Neural cell (in vitro differentiated cells): ENCODE data around the gene ZRANB3. TPM values are rescaled to one million over a fixed set of nuclear protein-coding genes. Genes with fewer than 3 reads are reported as not detected.

Experiments used
- H2AFZ ChIP-seq: fragments of 200-600, 300-800 bp; sonication (generic), shearing (Covaris generic); 2 replicates; pipeline ENCODE4 v1.6.0; 2014; ENCODE audit warnings: low read depth, mild to moderate bottlenecking, antibody characterized with exemption, low read length, moderate library complexity
- H3F3A ChIP-seq: fragments of 200-600 bp; shearing (Covaris generic); 2 replicates; pipeline ENCODE4 v1.6.1; 2016; ENCODE audit warnings: mild to moderate bottlenecking, moderate library complexity, mixed read lengths, antibody characterized with exemption, low read length; ENCODE audit not compliant: insufficient read depth, poor library complexity, severe bottlenecking
- H3K27ac ChIP-seq: fragments of 200-600, 300-800 bp; sonication (generic), shearing (Covaris generic); 2 replicates; pipeline ENCODE4 v1.5.1; 2014; ENCODE audit warnings: mild to moderate bottlenecking, low read length, moderate library complexity
- H3K27me3 ChIP-seq: fragments of 300-800, 200-600 bp; sonication (generic), shearing (Covaris generic); 2 replicates; pipeline ENCODE4 v1.6.0; 2014; ENCODE audit warnings: mild to moderate bottlenecking, low read depth, low read length, moderate library complexity; ENCODE audit not compliant: insufficient read depth
- H3K36me3 ChIP-seq: fragments of 300-800, 200-600 bp; sonication (generic), shearing (Covaris generic); 2 replicates; pipeline ENCODE4 v1.5.1; 2014; ENCODE audit warnings: mild to moderate bottlenecking, antibody characterized with exemption, low read length, moderate library complexity; ENCODE audit not compliant: insufficient read depth
- H3K4me2 ChIP-seq: fragments of 300-800, 200-600 bp; sonication (generic), shearing (Covaris generic); 2 replicates; pipeline ENCODE4 v1.6.0; 2014; ENCODE audit warnings: mild to moderate bottlenecking, low read length
- H3K4me3 ChIP-seq: fragments of 300-800, 200-600 bp; sonication (generic), shearing (Covaris generic); 2 replicates; pipeline ENCODE4 v1.5.1; 2014; ENCODE audit warnings: mild to moderate bottlenecking, low read length, moderate library complexity
- H3K79me2 ChIP-seq: fragments of 200-600 bp; shearing (Covaris generic); replicated peaks from 2 replicates; pipeline ENCODE4 v1.6.0; 2014; ENCODE audit warnings: mild to moderate bottlenecking, low read length, moderate library complexity; ENCODE audit not compliant: insufficient read depth
- H3K9ac ChIP-seq: fragments of 300-800, 200-600 bp; sonication (generic), shearing (Covaris generic); 2 replicates; pipeline ENCODE4 v1.6.1; 2016; ENCODE audit warnings: mild to moderate bottlenecking, low read length, mixed read lengths
- H3K9me2 ChIP-seq: fragments of 200-600 bp; shearing (Covaris generic); 2 replicates; pipeline ENCODE4 v1.6.1; 2016; ENCODE audit warnings: mild to moderate bottlenecking, low read length, mixed read lengths; ENCODE audit not compliant: insufficient read depth
- H3K9me3 ChIP-seq: fragments of 200-600, 300-800 bp; sonication (generic), shearing (Covaris generic); 2 replicates; pipeline ENCODE4 v1.6.1; 2016; ENCODE audit warnings: mild to moderate bottlenecking, mixed run types, low read length, moderate library complexity, mixed read lengths
- H4K20me1 ChIP-seq: fragments of 200-600 bp; shearing (Covaris generic); 2 replicates; pipeline ENCODE4 v1.6.1; 2016; ENCODE audit warnings: mild to moderate bottlenecking, mixed run types; ENCODE audit not compliant: insufficient read depth
- EP300 ChIP-seq: fragments of 450-650 bp; conservative IDR thresholded peaks from 2 replicates; pipeline ENCODE4 v1.6.1; 2014; ENCODE audit warnings: antibody characterized with exemption, mild to moderate bottlenecking, moderate library complexity; ENCODE audit not compliant: poor library complexity, severe bottlenecking
- EZH2 ChIP-seq: fragments of 200-600, 300-800 bp; shearing (Covaris generic), sonication (generic); IDR thresholded peaks from 2 replicates; pipeline ENCODE4 v1.6.1; 2014; ENCODE audit warnings: antibody characterized with exemption, low read length, borderline replicate concordance, mild to moderate bottlenecking; ENCODE audit not compliant: insufficient read depth, poor library complexity, severe bottlenecking
- MXI1 ChIP-seq: fragments of 450-650 bp; conservative IDR thresholded peaks from 2 replicates; pipeline ENCODE4 v1.6.1; 2014; ENCODE audit warnings: antibody characterized with exemption, mild to moderate bottlenecking; ENCODE audit not compliant: poor library complexity, severe bottlenecking
- POLR2AphosphoS5 ChIP-seq: IDR thresholded peaks from 2 replicates; pipeline ENCODE4 v1.6.1; 2012
- RAD21 ChIP-seq: fragments of 450-650 bp; conservative IDR thresholded peaks from 2 replicates; pipeline ENCODE4 v1.6.1; 2014; ENCODE audit warnings: antibody characterized with exemption, mild to moderate bottlenecking, moderate library complexity
- SMC3 ChIP-seq: fragments of 450-650 bp; conservative IDR thresholded peaks from 2 replicates; pipeline ENCODE4 v1.6.1; 2014; ENCODE audit warnings: antibody characterized with exemption, mild to moderate bottlenecking, moderate library complexity; ENCODE audit not compliant: poor library complexity
- TAF1 ChIP-seq: IDR thresholded peaks from 2 replicates; pipeline ENCODE4 v1.6.1; 2012; ENCODE audit warnings: low read depth
- polyA plus RNA-seq: library from polyadenylated mRNA; depleted of rRNA; stranded (reverse); fragments of >200 nt; gene quantifications from 2 replicates; pipeline ENCODE4 v1.2.3, GENCODE V29; 2014
- TF ChIP-seq, protein P1 (sequence below): fragments of 450-650 bp; IDR thresholded peaks from 2 replicates; pipeline ENCODE4 v1.5.1; 2014; ENCODE audit warnings: antibody characterized with exemption, mild to moderate bottlenecking, moderate library complexity; ENCODE audit not compliant: poor library complexity, severe bottlenecking
- TF ChIP-seq, protein P2 (sequence below): IDR thresholded peaks from 2 replicates; pipeline ENCODE4 v1.6.1; 2012; ENCODE audit warnings: borderline replicate concordance

Gene ZRANB3
- polyA plus RNA-seq, 1 donor from 2014 or later = 3.5 TPM

DNA sequence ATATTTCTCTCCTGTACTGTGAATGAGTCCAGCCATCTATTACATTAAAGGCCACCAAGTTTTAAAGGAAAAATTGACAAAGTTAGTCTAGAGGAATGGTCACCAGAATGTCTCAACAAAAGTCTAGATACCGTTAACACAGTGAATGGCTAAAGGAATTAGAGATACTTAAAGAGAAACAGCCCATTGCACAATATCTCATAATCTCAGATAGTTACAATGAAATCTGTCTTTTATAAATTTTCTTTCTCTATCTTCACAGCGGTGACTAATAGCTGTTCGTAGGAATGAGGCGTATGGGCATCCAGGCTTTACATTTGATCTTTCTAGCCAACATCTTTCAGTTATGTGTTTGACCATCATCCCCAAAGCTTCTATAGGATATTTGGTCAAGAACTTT is 30.9 kb upstream of the ZRANB3 start:
- Histone ChIP-seq H3K4me2 (no peak overlapping the region), H4K20me1 (no peaks in the 10 kb centered on the region), H3K36me3 (no peaks in the 10 kb centered on the region), H3K4me3 (no peak overlapping the region), H3K79me2 (peaks cover 10% of the 10 kb centered on the region), H3K27me3 (no peaks in the 10 kb centered on the region), H3K27ac (no peak overlapping the region), H3F3A (no peaks in the 10 kb centered on the region), H2AFZ (no peak overlapping the region), H3K9me3 (no peaks in the 10 kb centered on the region), H3K9me2 (no peaks in the 10 kb centered on the region), H3K9ac (no peak overlapping the region)
- TF ChIP-seq POLR2AphosphoS5 (no peak), EZH2 (no peak), TAF1 (no peak), EP300 (no peak), MXI1 (no peak), SMC3 (no peak), RAD21 (no peak)
- TF ChIP-seq, protein P1, sequence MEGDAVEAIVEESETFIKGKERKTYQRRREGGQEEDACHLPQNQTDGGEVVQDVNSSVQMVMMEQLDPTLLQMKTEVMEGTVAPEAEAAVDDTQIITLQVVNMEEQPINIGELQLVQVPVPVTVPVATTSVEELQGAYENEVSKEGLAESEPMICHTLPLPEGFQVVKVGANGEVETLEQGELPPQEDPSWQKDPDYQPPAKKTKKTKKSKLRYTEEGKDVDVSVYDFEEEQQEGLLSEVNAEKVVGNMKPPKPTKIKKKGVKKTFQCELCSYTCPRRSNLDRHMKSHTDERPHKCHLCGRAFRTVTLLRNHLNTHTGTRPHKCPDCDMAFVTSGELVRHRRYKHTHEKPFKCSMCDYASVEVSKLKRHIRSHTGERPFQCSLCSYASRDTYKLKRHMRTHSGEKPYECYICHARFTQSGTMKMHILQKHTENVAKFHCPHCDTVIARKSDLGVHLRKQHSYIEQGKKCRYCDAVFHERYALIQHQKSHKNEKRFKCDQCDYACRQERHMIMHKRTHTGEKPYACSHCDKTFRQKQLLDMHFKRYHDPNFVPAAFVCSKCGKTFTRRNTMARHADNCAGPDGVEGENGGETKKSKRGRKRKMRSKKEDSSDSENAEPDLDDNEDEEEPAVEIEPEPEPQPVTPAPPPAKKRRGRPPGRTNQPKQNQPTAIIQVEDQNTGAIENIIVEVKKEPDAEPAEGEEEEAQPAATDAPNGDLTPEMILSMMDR = no peak
- TF ChIP-seq, protein P2, sequence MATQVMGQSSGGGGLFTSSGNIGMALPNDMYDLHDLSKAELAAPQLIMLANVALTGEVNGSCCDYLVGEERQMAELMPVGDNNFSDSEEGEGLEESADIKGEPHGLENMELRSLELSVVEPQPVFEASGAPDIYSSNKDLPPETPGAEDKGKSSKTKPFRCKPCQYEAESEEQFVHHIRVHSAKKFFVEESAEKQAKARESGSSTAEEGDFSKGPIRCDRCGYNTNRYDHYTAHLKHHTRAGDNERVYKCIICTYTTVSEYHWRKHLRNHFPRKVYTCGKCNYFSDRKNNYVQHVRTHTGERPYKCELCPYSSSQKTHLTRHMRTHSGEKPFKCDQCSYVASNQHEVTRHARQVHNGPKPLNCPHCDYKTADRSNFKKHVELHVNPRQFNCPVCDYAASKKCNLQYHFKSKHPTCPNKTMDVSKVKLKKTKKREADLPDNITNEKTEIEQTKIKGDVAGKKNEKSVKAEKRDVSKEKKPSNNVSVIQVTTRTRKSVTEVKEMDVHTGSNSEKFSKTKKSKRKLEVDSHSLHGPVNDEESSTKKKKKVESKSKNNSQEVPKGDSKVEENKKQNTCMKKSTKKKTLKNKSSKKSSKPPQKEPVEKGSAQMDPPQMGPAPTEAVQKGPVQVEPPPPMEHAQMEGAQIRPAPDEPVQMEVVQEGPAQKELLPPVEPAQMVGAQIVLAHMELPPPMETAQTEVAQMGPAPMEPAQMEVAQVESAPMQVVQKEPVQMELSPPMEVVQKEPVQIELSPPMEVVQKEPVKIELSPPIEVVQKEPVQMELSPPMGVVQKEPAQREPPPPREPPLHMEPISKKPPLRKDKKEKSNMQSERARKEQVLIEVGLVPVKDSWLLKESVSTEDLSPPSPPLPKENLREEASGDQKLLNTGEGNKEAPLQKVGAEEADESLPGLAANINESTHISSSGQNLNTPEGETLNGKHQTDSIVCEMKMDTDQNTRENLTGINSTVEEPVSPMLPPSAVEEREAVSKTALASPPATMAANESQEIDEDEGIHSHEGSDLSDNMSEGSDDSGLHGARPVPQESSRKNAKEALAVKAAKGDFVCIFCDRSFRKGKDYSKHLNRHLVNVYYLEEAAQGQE = no peak

GRCh38 chr2:135557530-135557929 is 26.5 kb upstream of the ZRANB3 start:
- H3K9me3 ChIP-seq = no peaks in the 10 kb centered on the region
- no peaks in the 10 kb centered on the region for H3K36me3 ChIP-seq
- no peak overlapping the region for H3K9ac ChIP-seq
- no peaks in the 10 kb centered on the region for H4K20me1 ChIP-seq
- H3K27me3 ChIP-seq = no peaks in the 10 kb centered on the region
- TF ChIP-seq POLR2AphosphoS5 = no peak
- TF ChIP-seq EP300 = no peak
- TF ChIP-seq, protein P1 = no peak
- no peak for TF ChIP-seq TAF1
- no peak for TF ChIP-seq EZH2
- TF ChIP-seq, protein P2 = no peak
- TF ChIP-seq RAD21 = no peak
- TF ChIP-seq SMC3 = no peak
- TF ChIP-seq MXI1 = no peak
- no peak overlapping the region for H3K27ac ChIP-seq
- H3K9me2 ChIP-seq = no peaks in the 10 kb centered on the region
- peaks cover 26% of the 10 kb centered on the region for H3K79me2 ChIP-seq
- no peak overlapping the region for H3K4me2 ChIP-seq
- no peaks in the 10 kb centered on the region for H3F3A ChIP-seq
- H3K4me3 ChIP-seq = no peak overlapping the region
- no peak overlapping the region for H2AFZ ChIP-seq
